IMR-90 (cell line): Measurements from ENCODE around the gene ETS1. TPM values are rescaled to one million over a fixed set of nuclear protein-coding genes. Genes with fewer than 3 reads are reported as not detected.

Experiments
- ATAC-seq: fragments of 200-7000 bp; cut with Tn5 transposase; 2 replicates; pipeline ENCODE4 v1.9.1; 2020; ENCODE audit warnings: low read depth, mild to moderate bottlenecking, moderate library complexity
- BruUV-seq: library from RNA; stranded (reverse); fragments of 400-500 nt; replicated peaks from 2 replicates; lab custom pipeline; 2021; lab: Mats Ljungman, UMichigan
- CTCF ChIA-PET: fragments of 300-600 bp; formaldehyde crosslinking; extraction: SDS; loops from one replicate; lab custom pipeline; 2021; ENCODE audit warnings: antibody characterized with exemption; lab: Yijun Ruan, JAX
- POLR2A ChIA-PET: fragments of 300-600 bp; sonication (Branson Sonifier 250); formaldehyde crosslinking; loops from one replicate; lab custom pipeline; 2022; ENCODE audit warnings: antibody characterized with exemption; ENCODE audit not compliant: unreplicated experiment; lab: Charles Lee
- DNase-seq: peaks from one replicate; pipeline ENCODE4 v3.0.0; 2013
- H2AFZ ChIP-seq: replicated peaks from 2 replicates; pipeline ENCODE3; 2013; ENCODE audit warnings: low read length, mild to moderate bottlenecking; ENCODE audit not compliant: poor library complexity
- H2AK5ac ChIP-seq: 2 replicates; pipeline ENCODE4 v1.6.1; 2013; ENCODE audit warnings: low read depth, low read length, inconsistent platforms
- H2AK9ac ChIP-seq: replicated peaks from 2 replicates; pipeline ENCODE3; 2013; ENCODE audit warnings: mild to moderate bottlenecking, low read depth, low read length, moderate library complexity; ENCODE audit not compliant: poor library complexity
- H2BK120ac ChIP-seq: 2 replicates; pipeline ENCODE4 v1.6.1; 2013; ENCODE audit warnings: low read depth, low read length, inconsistent platforms
- H2BK15ac ChIP-seq: 3 replicates; pipeline ENCODE4 v1.6.1; 2013; ENCODE audit warnings: low read depth, low read length, inconsistent platforms
- H2BK20ac ChIP-seq: 2 replicates; pipeline ENCODE4 v1.6.1; 2013; ENCODE audit warnings: low read depth, mild to moderate bottlenecking, inconsistent platforms, low read length, moderate library complexity
- H2BK5ac ChIP-seq: 2 replicates; pipeline ENCODE4 v1.6.1; 2013; ENCODE audit warnings: mild to moderate bottlenecking, low read depth, low read length, inconsistent platforms; ENCODE audit not compliant: poor library complexity, severe bottlenecking
- H3K14ac ChIP-seq: replicated peaks from 2 replicates; pipeline ENCODE4 v1.6.1; 2013; ENCODE audit warnings: low read depth, low read length, inconsistent platforms
- H3K18ac ChIP-seq: 2 replicates; pipeline ENCODE4 v1.6.1; 2013; ENCODE audit warnings: low read depth, low read length, control low read depth
- H3K23ac ChIP-seq: 2 replicates; pipeline ENCODE4 v1.6.1; 2013; ENCODE audit warnings: low read depth, low read length, inconsistent platforms
- H3K27ac ChIP-seq: 2 replicates; pipeline ENCODE4 v1.5.1; 2013; ENCODE audit warnings: mild to moderate bottlenecking, control low read depth, low read length; ENCODE audit not compliant: insufficient read depth
- H3K27me3 ChIP-seq: 2 replicates; pipeline ENCODE4 v1.6.1; 2013; ENCODE audit warnings: low read length; ENCODE audit not compliant: control insufficient read depth, insufficient read depth
- H3K36me3 ChIP-seq: 2 replicates; pipeline ENCODE4 v1.6.1; 2013; ENCODE audit warnings: low read length, mixed read lengths; ENCODE audit not compliant: control insufficient read depth, insufficient read depth
- H3K4ac ChIP-seq: 2 replicates; pipeline ENCODE4 v1.6.1; 2013; ENCODE audit warnings: low read depth, low read length, inconsistent platforms
- H3K4me1 ChIP-seq: 2 replicates; pipeline ENCODE4 v1.6.1; 2013; ENCODE audit warnings: low read length, mixed read lengths; ENCODE audit not compliant: control insufficient read depth, insufficient read depth
- H3K4me2 ChIP-seq: 2 replicates; pipeline ENCODE4 v1.6.1; 2013; ENCODE audit warnings: low read depth, mild to moderate bottlenecking, control low read depth, low read length, moderate library complexity
- H3K4me3 ChIP-seq: 2 replicates; pipeline ENCODE4 v1.5.1; 2013; ENCODE audit warnings: low read depth, mild to moderate bottlenecking, control low read depth, low read length, moderate library complexity; ENCODE audit not compliant: insufficient read depth
- H3K56ac ChIP-seq: 2 replicates; pipeline ENCODE4 v1.6.1; 2013; ENCODE audit warnings: low read length, inconsistent platforms; ENCODE audit not compliant: insufficient read depth; ENCODE audit errors: extremely low read depth
- H3K79me1 ChIP-seq, 2 experiments: 2 replicates each; pipeline ENCODE4 v1.6.1; 2013; ENCODE audit warnings: low read length in 2 of 2, inconsistent platforms in 1 of 2, low read depth in 1 of 2
- H3K9ac ChIP-seq: 2 replicates; pipeline ENCODE4 v1.6.1; 2013; ENCODE audit warnings: low read depth, low read length, control low read depth
- H3K9me1 ChIP-seq: 2 replicates; pipeline ENCODE4 v1.6.1; 2013; ENCODE audit warnings: low read length, inconsistent platforms; ENCODE audit not compliant: insufficient read depth
- H3K9me3 ChIP-seq: 2 replicates; pipeline ENCODE4 v1.6.1; 2013; ENCODE audit warnings: low read length; ENCODE audit not compliant: control insufficient read depth, insufficient read depth
- H4K20me1 ChIP-seq: 2 replicates; pipeline ENCODE4 v1.6.1; 2013; ENCODE audit warnings: low read length, inconsistent platforms; ENCODE audit not compliant: insufficient read depth
- H4K5ac ChIP-seq: 2 replicates; pipeline ENCODE4 v1.6.1; 2013; ENCODE audit warnings: mild to moderate bottlenecking, low read depth, low read length, control low read depth
- H4K8ac ChIP-seq, 2 experiments: 2 replicates each; pipeline ENCODE4 v1.6.1; 2013; ENCODE audit warnings: low read depth in 2 of 2, low read length in 2 of 2, control low read depth in 1 of 2, inconsistent platforms in 1 of 2
- H4K91ac ChIP-seq: 2 replicates; pipeline ENCODE4 v1.6.1; 2013; ENCODE audit warnings: low read depth, low read length, inconsistent platforms; ENCODE audit not compliant: insufficient read depth
- BHLHE40 ChIP-seq: fragments of 150-350 bp; IDR thresholded peaks from 2 replicates; pipeline ENCODE4 v1.6.1; 2016; ENCODE audit warnings: mild to moderate bottlenecking, low read depth, low read length
- CEBPB ChIP-seq: IDR thresholded peaks from 2 replicates; pipeline ENCODE4 v1.6.1; 2012; ENCODE audit warnings: low read depth, low read length, improper control_type of control experiment
- FOS ChIP-seq: fragments of 150-350 bp; IDR thresholded peaks from 2 replicates; pipeline ENCODE4 v1.6.1; 2016; ENCODE audit warnings: low read depth, low read length
- NFE2L2 ChIP-seq: fragments of 150-350 bp; IDR thresholded peaks from 2 replicates; pipeline ENCODE4 v1.6.1; 2016; ENCODE audit warnings: low read depth, mild to moderate bottlenecking, low read length
- POLR2A ChIP-seq: IDR thresholded peaks from 2 replicates; pipeline ENCODE4 v1.6.1; 2012; ENCODE audit warnings: mild to moderate bottlenecking, low read depth, low read length
- RCOR1 ChIP-seq: IDR thresholded peaks from 2 replicates; pipeline ENCODE4 v1.6.1; 2012; ENCODE audit warnings: mild to moderate bottlenecking, low read length, improper control_type of control experiment; ENCODE audit not compliant: insufficient replicate concordance
- RFX5 ChIP-seq: IDR thresholded peaks from 2 replicates; pipeline ENCODE4 v1.8.0; 2012; ENCODE audit warnings: low read depth, mild to moderate bottlenecking, low read length, moderate library complexity
- SMC3 ChIP-seq: fragments of 150-350 bp; IDR thresholded peaks from 2 replicates; pipeline ENCODE4 v1.6.1; 2016; ENCODE audit warnings: low read depth, mild to moderate bottlenecking, antibody characterized with exemption, low read length, moderate library complexity
- WGBS, 2 experiments: methylation state at CpG; one replicate each; pipeline versions ENCODE4 v1.1.5 to v1.1.7; 2013; ENCODE audit warnings: missing lambda C conversion rate in 2 of 2; ENCODE audit not compliant: insufficient read length in 1 of 2; ENCODE audit errors: extremely low coverage in 2 of 2; 5-methylcytosine and 5-hydroxymethylcytosine counted together
- dilution Hi-C: fragments of 300-500 bp; cut with HindIII; formaldehyde crosslinking; loops from one replicate; pipeline ENCODE4 v1.14.3; 2018; ENCODE audit warnings: low sequenced_read_pairs; ENCODE audit not compliant: unreplicated experiment
- in situ Hi-C: fragments of 300-500 bp; cut with MboI; formaldehyde crosslinking; loops from 3 replicates; pipeline ENCODE4 v1.14.3; 2019; ENCODE audit warnings: low sequenced_read_pairs, inconsistent platforms, mixed read lengths
- intact Hi-C: fragments of 100-400 bp; cut with micrococcal nuclease; formaldehyde crosslinking; loops from 2 replicates; pipeline ENCODE4 v1.10.0; 2022
- polyA plus RNA-seq, 3 experiments: library from polyadenylated mRNA; depleted of rRNA; stranded (reverse); fragments of >200 nt; gene quantifications; 2 replicates each; pipeline ENCODE4 v1.2.3, GENCODE V29; 2012; ENCODE audit warnings: low replicate concordance in 1 of 3
- total RNA-seq: library from RNA; depleted of rRNA; stranded (reverse); fragments of >200 nt; gene quantifications from 2 replicates; pipeline ENCODE4 v1.2.3, GENCODE V29; 2012
- TF ChIP-seq, protein P1 (sequence below): fragments of 150-350 bp; IDR thresholded peaks from 2 replicates; pipeline ENCODE4 v1.6.1; 2017; ENCODE audit warnings: mild to moderate bottlenecking, antibody characterized with exemption, low read length, low read depth

ETS1 gene
- total and polyA plus RNA-seq, 2 of the 4 experiments (the other 2 are of a cell fraction) = 41.2 to 56.3 TPM

GRCh38 chr11:128458321-128458720, 129.0 kb downstream of the ETS1 start:
- no peak overlapping the region for H3K56ac ChIP-seq
- in situ Hi-C loops (loop anchor here (5.0 kb wide), 1 partner anchor 166 kb away; no protein-coding TSS in a partner anchor), dilution Hi-C loops (no loop called here), intact Hi-C loops (no loop called here)
- peak overlapping the region; percentile 91; the same call in 1 of the 2 replicates for H3K14ac ChIP-seq
- 0 out of 3 replicates have a peak overlapping the region, but pooled peaks have one; percentile 22 for H2BK15ac ChIP-seq
- peak overlapping the region; percentile 85 for H2BK5ac ChIP-seq
- H2AK9ac ChIP-seq = no peak overlapping the region
- H3K36me3 ChIP-seq = peaks cover 28% of the 10 kb centered on the region
- H3K23ac ChIP-seq = peak overlapping the region; percentile 59; the same call in 1 of the 2 replicates
- H2BK120ac ChIP-seq = peak overlapping the region; percentile 66
- no CpG with 5 or more reads among the region's 5 CpGs for WGBS, 2 experiments
- peak overlapping the region; percentile 85 for H2AK5ac ChIP-seq
- ATAC-seq = peak; percentile 63
- peak overlapping the region; percentile 28; the same call in 1 of the 2 replicates for H2BK20ac ChIP-seq
- BruUV-seq = no TSS peak
- peak; percentile 97 for DNase-seq
- H3K9me3 ChIP-seq = no peaks in the 10 kb centered on the region
- H3K4me1 ChIP-seq = peaks cover 17% of the 10 kb centered on the region
- TF ChIP-seq BHLHE40 (peak; percentile 49; the same call in 1 of the 2 replicates), CEBPB (peak; percentile 86), POLR2A (no peak; the same call in 1 of the 2 replicates), FOS (peak; percentile 84), NFE2L2 (no peak), RFX5 (no peak), RCOR1 (no peak), SMC3 (no peak)
- TF ChIP-seq, protein P1, sequence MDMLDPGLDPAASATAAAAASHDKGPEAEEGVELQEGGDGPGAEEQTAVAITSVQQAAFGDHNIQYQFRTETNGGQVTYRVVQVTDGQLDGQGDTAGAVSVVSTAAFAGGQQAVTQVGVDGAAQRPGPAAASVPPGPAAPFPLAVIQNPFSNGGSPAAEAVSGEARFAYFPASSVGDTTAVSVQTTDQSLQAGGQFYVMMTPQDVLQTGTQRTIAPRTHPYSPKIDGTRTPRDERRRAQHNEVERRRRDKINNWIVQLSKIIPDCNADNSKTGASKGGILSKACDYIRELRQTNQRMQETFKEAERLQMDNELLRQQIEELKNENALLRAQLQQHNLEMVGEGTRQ = peak; percentile 36; the same call in 1 of the 2 replicates
- no peak overlapping the region for H3K4me3 ChIP-seq
- H4K91ac ChIP-seq = 0 out of 2 replicates have a peak overlapping the region, but pooled peaks have one; percentile 86
- H3K4me2 ChIP-seq = peak overlapping the region; percentile 33; the same call in 1 of the 2 replicates
- peak overlapping the region; percentile 45 for H3K27ac ChIP-seq
- peaks cover 27% of the 10 kb centered on the region for H3K9me1 ChIP-seq
- H3K9ac ChIP-seq = no peak overlapping the region; the same call in 1 of the 2 replicates
- peak overlapping the region; percentile 6 to 80; a peak in 2 of 4 replicates for H4K8ac ChIP-seq
- peak overlapping the region; percentile 64; the same call in 1 of the 2 replicates for H3K4ac ChIP-seq
- H4K20me1 ChIP-seq = no peaks in the 10 kb centered on the region; the same call in 1 of the 2 replicates
- peak overlapping the region; percentile 38; the same call in 1 of the 2 replicates for H3K18ac ChIP-seq
- CTCF ChIA-PET = interaction anchor here (0.8 to 1.4 kb wide), 3 partner anchors 10 to 174 kb away, joined by 3 read pairs; no protein-coding TSS in a partner anchor
- POLR2A ChIA-PET = no interaction called here
- H3K27me3 ChIP-seq = no peaks in the 10 kb centered on the region
- H3K79me1 ChIP-seq = peaks cover 47 to 68% of the 10 kb centered on the region in 2 experiments
- peak overlapping the region; percentile 2; the same call in 1 of the 2 replicates for H4K5ac ChIP-seq
- no peak overlapping the region for H2AFZ ChIP-seq
